Erythroblast (primary cell): ENCODE measurements around the gene DROSHA.

Source experiments
- GATA1 ChIP-seq: IDR thresholded peaks from 2 replicates; pipeline ENCODE4 v1.6.1; 2011; ENCODE audit warnings: low read depth, mild to moderate bottlenecking, control low read depth, low read length, moderate library complexity
- POLR2A ChIP-seq: IDR thresholded peaks from 2 replicates; pipeline ENCODE4 v1.6.1; 2011; ENCODE audit warnings: mild to moderate bottlenecking, low read length

- TF ChIP-seq POLR2A (no peak), GATA1 (no peak)
Observed at GRCh38 chr5:31433229-31433628, 98.7 kb downstream of the DROSHA start.
